ENCODE data around the gene WASF2. TPM values are rescaled to one million over a fixed set of nuclear protein-coding genes. Genes with fewer than 3 reads are reported as not detected.

The WASF2 gene
- total RNA-seq, 2 donors from 2014 or later: 28.0 to 36.1 TPM

- H3K27ac ChIP-seq: peak overlapping the region in 2 of 4 donors; percentile 50 to 54
- intact Hi-C loops (cut with DNase I): no loop called here
These were observed 58.4 kb downstream of the WASF2 start for GRCh38 chr1:27431601-27431940.

GRCh38 chr1:27430903-27431600 lies 58.9 kb downstream of the WASF2 start:
- 50 to 57% methylated on average over 1 of the region's 1 CpG for WGBS, 2 donors
- no peaks in the 10 kb centered on the region for H3K27me3 ChIP-seq
- ATAC-seq (no peak), DNase-seq (peak in 1 of 4 donors; percentile 45)
- intact Hi-C loops (cut with DNase I): no loop called here
- H3K4me3 ChIP-seq: no peak overlapping the region
- no peaks in the 10 kb centered on the region for H3K9me3 ChIP-seq
- no peak for TF ChIP-seq CTCF (IDR thresholded peaks at IDR 0.05)
- TF ChIP-seq POLR2A (IDR thresholded peaks at IDR 0.05): no peak
- peak overlapping the region in 2 of 4 donors; percentile 50 to 54 for H3K27ac ChIP-seq
- H3K36me3 ChIP-seq (replicated peaks in 1 of 2; ENCODE audit: insufficient read depth in 1 of 2, low read depth in 2 of 2): peaks cover 0 to 9% of the 10 kb centered on the region in 2 donors
- peaks cover 47% of the 10 kb centered on the region for H3K4me1 ChIP-seq

More at GRCh38 chr1:27431601-27431940, 58.4 kb downstream of the WASF2 start:
- 91 to 96% methylated on average over 2 of the region's 2 CpGs for WGBS, 2 donors
- H3K4me3 ChIP-seq: no peak overlapping the region
- ATAC-seq (no peak), DNase-seq (no peak)
- no peaks in the 10 kb centered on the region for H3K27me3 ChIP-seq
- H3K4me1 ChIP-seq: peaks cover 52% of the 10 kb centered on the region
- no peaks in the 10 kb centered on the region for H3K9me3 ChIP-seq
- TF ChIP-seq POLR2A (IDR thresholded peaks at IDR 0.05) (no peak), CTCF (IDR thresholded peaks at IDR 0.05) (no peak)
- H3K36me3 ChIP-seq (replicated peaks in 1 of 2; ENCODE audit: insufficient read depth in 1 of 2, low read depth in 2 of 2): peaks cover 0 to 9% of the 10 kb centered on the region in 2 donors

- Histone ChIP-seq H3K4me3 (no peak overlapping the region), H3K4me1 (peaks cover 30% of the 10 kb centered on the region), H3K27me3 (no peaks in the 10 kb centered on the region), H3K9me3 (no peaks in the 10 kb centered on the region), H3K27ac (peak overlapping the region in 2 of 4 donors; percentile 15 to 50), H3K36me3 (replicated peaks in 1 of 2; ENCODE audit: insufficient read depth in 1 of 2, low read depth in 2 of 2) (peaks cover 0 to 12% of the 10 kb centered on the region in 2 donors)
- no peak for ATAC-seq
- no peak for TF ChIP-seq POLR2A (IDR thresholded peaks at IDR 0.05)
- TF ChIP-seq CTCF (IDR thresholded peaks at IDR 0.05): no peak
- no peak for DNase-seq
- WGBS, 2 donors: 25 to 50% methylated on average over 2 of the region's 2 CpGs
- intact Hi-C loops (cut with DNase I): no loop called here
These were observed 60.9 kb downstream of the WASF2 start for GRCh38 chr1:27429029-27429425.

GRCh38 chr1:27428316-27429028 lies 61.5 kb downstream of the WASF2 start:
- Histone ChIP-seq H3K27me3 (no peaks in the 10 kb centered on the region), H3K4me3 (no peak overlapping the region), H3K9me3 (no peaks in the 10 kb centered on the region), H3K27ac (peak overlapping the region in 2 of 4 donors; percentile 29 to 50), H3K4me1 (peaks cover 25% of the 10 kb centered on the region), H3K36me3 (replicated peaks in 1 of 2; ENCODE audit: insufficient read depth in 1 of 2, low read depth in 2 of 2) (peaks cover 0 to 12% of the 10 kb centered on the region in 2 donors)
- WGBS, 2 donors: 50 to 68% methylated on average over 17 of the region's 17 CpGs
- DNase-seq (peak in 2 of 4 donors; percentile 21 to 43), ATAC-seq (peak; percentile 40)
- TF ChIP-seq CTCF (IDR thresholded peaks at IDR 0.05): no peak
- TF ChIP-seq POLR2A (IDR thresholded peaks at IDR 0.05): no peak
- intact Hi-C loops (cut with DNase I): no loop called here

All from body of pancreas (tissue), 4 donors.